Left lung (tissue), 10 donors: ENCODE results near the gene ANTXRL. TPM values are rescaled to one million over a fixed set of nuclear protein-coding genes. Genes with fewer than 3 reads are reported as not detected.
"Not testable (repeated sequence)": the region's sequence is repeated elsewhere in the genome, so short reads cannot be mapped to it uniquely, and the experiment has no call there.

Source experiments
- ATAC-seq: fragments of 200-7000 bp; cut with Tn5 transposase; one replicate; pipeline ENCODE4 v1.9.1; 2020; ENCODE audit warnings: moderate library complexity
- DNase-seq, 4 donors: peaks; one replicate each; pipeline ENCODE4 v3.0.0-alpha.2; 2013 to 2020
- H3K27ac ChIP-seq, 2 donors: fragments of 200-600 bp; sonication (generic) in 1 of 2; one replicate each; pipeline versions ENCODE4 v1.5.0 to v1.8.0; 2020 to 2021
- H3K27me3 ChIP-seq, 2 donors: fragments of 200-600 bp; sonication (generic) in 1 of 2; one replicate each; pipeline versions ENCODE4 v1.5.0 to v1.8.0; 2020 to 2021
- H3K36me3 ChIP-seq, 2 donors: fragments of 200-600 bp; sonication (generic) in 1 of 2; one replicate each; pipeline versions ENCODE4 v1.5.0 to v1.8.0; 2020 to 2021
- H3K4me1 ChIP-seq, 2 donors: fragments of 200-600 bp; one replicate each; pipeline ENCODE4 v1.8.0; 2021
- H3K4me3 ChIP-seq, 2 donors: fragments of 200-600 bp; sonication (generic) in 1 of 2; one replicate each; pipeline versions ENCODE4 v1.5.0 to v1.8.0; 2020 to 2021; ENCODE audit warnings: mild to moderate bottlenecking in 1 of 2
- H3K9me3 ChIP-seq, 2 donors: fragments of 200-600 bp; sonication (generic) in 1 of 2; one replicate each; pipeline versions ENCODE4 v1.5.0 to v1.8.0; 2020 to 2021
- CTCF ChIP-seq, 2 donors: fragments of 200-600 bp; sonication (generic) in 1 of 2; IDR thresholded peaks; one replicate each; pipeline versions ENCODE4 v1.5.0 to v1.8.0; 2021; ENCODE audit warnings: antibody characterized with exemption in 2 of 2
- intact Hi-C, 2 donors: fragments of 100-400 bp; cut with DNase I; formaldehyde crosslinking; loops; one replicate each; pipeline versions ENCODE4 v1.11.2 to v1.14.2; 2022
- polyA plus RNA-seq, 6 donors: library from polyadenylated mRNA; unstranded; fragments of 120-200 nt; gene quantifications; one replicate each; pipeline ENCODE4 v1.2.1, GENCODE V29; 2013; ENCODE audit not compliant: insufficient read length in 6 of 6
- total RNA-seq, 2 donors: library from RNA; stranded (reverse); fragmentation: NEBNext Ultra II Directional; extraction: Animal tissue kit (Norgen Biotek cat#: 25700); gene quantifications; one replicate each; pipeline ENCODE4 v1.2.1, GENCODE V29; 2021
- donor health status: DM: no; HTN: yes; CAD: no.
- donor health status: DM: no; HTN: no; CAD: no.

The ANTXRL gene
- total and polyA plus RNA-seq, 8 donors = not detected

GRCh38 chr10:46326971-46327370 lies 40.2 kb downstream of the ANTXRL start:
- intact Hi-C loops = no loop called here
- Histone ChIP-seq H3K27ac (no peak overlapping the region), H3K4me1 (no peaks in the 10 kb centered on the region), H3K4me3 (no peak overlapping the region), H3K36me3 (no peaks in the 10 kb centered on the region), H3K27me3 (no peaks in the 10 kb centered on the region), H3K9me3 (no peaks in the 10 kb centered on the region)
- ATAC-seq (no peak), DNase-seq (peak in 1 of 4 donors; percentile 55)
- no peak for TF ChIP-seq CTCF (IDR thresholded peaks at IDR 0.05)

DNA sequence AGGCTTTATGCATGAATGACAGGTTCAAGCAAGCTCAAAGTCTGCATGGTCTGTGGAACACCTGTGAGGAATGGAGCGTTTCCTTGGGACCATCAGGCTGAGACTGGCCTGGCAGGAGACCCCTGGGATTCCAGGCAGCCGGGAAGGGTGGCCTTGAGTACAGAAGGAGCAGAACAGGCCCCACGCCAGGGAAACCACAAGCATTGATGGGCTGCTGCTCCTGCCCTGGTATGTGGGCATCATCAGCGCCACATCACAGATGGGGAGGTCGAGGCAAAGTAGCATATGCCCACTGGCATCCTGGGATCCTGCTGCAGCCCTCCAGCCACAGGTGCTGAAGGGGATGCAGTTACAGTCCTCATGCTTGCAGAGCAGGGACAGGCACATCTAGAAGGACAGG lies 40.9 kb downstream of the ANTXRL start:
- DNase-seq = no peak
- Histone ChIP-seq H3K27ac (no peak overlapping the region), H3K9me3 (no peaks in the 10 kb centered on the region), H3K36me3 (no peaks in the 10 kb centered on the region), H3K27me3 (no peaks in the 10 kb centered on the region), H3K4me1 (no peaks in the 10 kb centered on the region), H3K4me3 (no peak overlapping the region)
- intact Hi-C loops = no loop called here
- no peak for ATAC-seq
- no peak for TF ChIP-seq CTCF (IDR thresholded peaks at IDR 0.05)

- H3K36me3 ChIP-seq = no peaks in the 10 kb centered on the region
- no peak for TF ChIP-seq CTCF (IDR thresholded peaks at IDR 0.05)
- no peak for ATAC-seq
- no peaks in the 10 kb centered on the region for H3K9me3 ChIP-seq
- no peaks in the 10 kb centered on the region for H3K4me1 ChIP-seq
- H3K27ac ChIP-seq = no peak overlapping the region
- H3K27me3 ChIP-seq = no peaks in the 10 kb centered on the region
- no peak for DNase-seq
- intact Hi-C loops = no loop called here
- H3K4me3 ChIP-seq = no peak overlapping the region
These were observed 42.3 kb downstream of the ANTXRL start for GRCh38 chr10:46328853-46329689.

- Histone ChIP-seq H3K36me3 (no peaks in the 10 kb centered on the region), H3K27me3 (no peaks in the 10 kb centered on the region), H3K4me1 (no peaks in the 10 kb centered on the region), H3K9me3 (no peaks in the 10 kb centered on the region), H3K27ac (no peak overlapping the region), H3K4me3 (no peak overlapping the region)
- ATAC-seq = no peak
- no peak for TF ChIP-seq CTCF (IDR thresholded peaks at IDR 0.05)
- intact Hi-C loops = no loop called here
- no peak for DNase-seq
These were observed 42.9 kb downstream of the ANTXRL start for GRCh38 chr10:46329690-46330016.

DNA sequence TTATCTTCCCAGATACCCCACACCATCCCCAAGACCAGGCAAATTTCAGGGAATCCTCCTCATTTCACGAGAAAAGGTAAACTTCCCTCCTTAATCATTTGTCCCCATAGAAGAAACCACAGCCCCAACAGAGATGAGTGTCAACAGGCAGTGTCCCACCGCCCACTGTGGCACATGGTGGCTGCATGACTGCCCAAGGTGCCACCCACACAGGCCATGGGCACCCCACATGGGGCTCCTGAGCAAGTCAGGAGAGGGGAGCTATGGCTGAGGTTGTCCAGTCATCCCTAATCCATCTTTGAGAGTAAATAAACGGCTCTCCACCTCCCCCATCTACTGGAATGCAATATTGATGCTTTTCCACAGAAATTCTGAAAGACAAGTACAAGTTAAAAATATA lies 44.1 kb downstream of the ANTXRL start:
- no peaks in the 10 kb centered on the region for H3K27me3 ChIP-seq
- H3K4me3 ChIP-seq = no peak overlapping the region
- no peaks in the 10 kb centered on the region for H3K36me3 ChIP-seq
- no peak overlapping the region for H3K27ac ChIP-seq
- no peaks in the 10 kb centered on the region for H3K4me1 ChIP-seq
- DNase-seq (no peak), ATAC-seq (no peak)
- intact Hi-C loops = no loop called here
- no peak for TF ChIP-seq CTCF (IDR thresholded peaks at IDR 0.05)
- H3K9me3 ChIP-seq = no peaks in the 10 kb centered on the region

DNA sequence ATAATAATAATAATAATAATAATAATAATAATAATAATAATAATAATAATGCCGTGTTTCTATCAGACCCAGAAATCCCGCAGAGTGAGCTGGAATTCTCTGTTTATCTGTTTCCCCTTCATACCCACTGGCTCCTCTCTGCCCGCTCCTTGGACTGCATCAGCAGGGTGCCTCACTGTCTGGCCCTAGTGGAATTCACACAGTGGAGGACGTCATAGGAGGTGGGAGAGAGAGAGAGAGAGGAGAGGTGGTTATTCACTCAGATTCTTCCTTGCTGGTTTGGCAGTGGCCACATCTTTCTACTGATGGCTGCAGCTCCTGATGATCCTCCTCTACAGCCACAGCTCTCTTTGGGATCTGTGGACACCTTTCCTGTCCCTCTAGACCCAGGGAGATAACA lies 78.7 kb downstream of the ANTXRL start:
- not testable (repeated sequence) for H3K27ac ChIP-seq

DNA sequence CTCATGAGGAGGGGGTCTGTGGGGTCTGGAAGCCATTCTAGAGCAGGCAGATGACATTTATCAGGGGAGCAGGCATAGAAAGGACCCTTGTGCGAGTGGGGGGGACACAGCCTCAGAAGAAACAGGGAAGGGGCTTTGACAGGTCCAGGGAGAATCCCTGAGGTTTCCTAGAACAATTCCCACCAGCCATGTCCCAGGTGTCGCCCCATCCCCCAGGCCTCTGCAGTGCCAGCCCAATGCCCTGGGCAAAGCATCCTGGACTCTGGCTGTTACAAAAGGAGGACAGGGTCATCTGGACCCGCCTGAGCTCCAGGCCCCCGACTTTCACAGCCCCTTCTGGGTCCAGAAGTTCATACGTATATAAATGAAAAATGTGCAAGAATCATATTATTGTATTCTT lies 80.4 kb downstream of the ANTXRL start:
- H3K27me3 ChIP-seq, H3K9me3 ChIP-seq, DNase-seq, H3K36me3 ChIP-seq, H3K4me1 ChIP-seq, intact Hi-C loops, H3K27ac ChIP-seq, H3K4me3 ChIP-seq, ATAC-seq: not testable (repeated sequence)

More for the DNA sequence above, 78.7 kb downstream of the ANTXRL start:
- intact Hi-C loops, H3K27me3 ChIP-seq, H3K9me3 ChIP-seq, H3K4me3 ChIP-seq, DNase-seq, H3K36me3 ChIP-seq, H3K4me1 ChIP-seq, ATAC-seq: not testable (repeated sequence)

DNA sequence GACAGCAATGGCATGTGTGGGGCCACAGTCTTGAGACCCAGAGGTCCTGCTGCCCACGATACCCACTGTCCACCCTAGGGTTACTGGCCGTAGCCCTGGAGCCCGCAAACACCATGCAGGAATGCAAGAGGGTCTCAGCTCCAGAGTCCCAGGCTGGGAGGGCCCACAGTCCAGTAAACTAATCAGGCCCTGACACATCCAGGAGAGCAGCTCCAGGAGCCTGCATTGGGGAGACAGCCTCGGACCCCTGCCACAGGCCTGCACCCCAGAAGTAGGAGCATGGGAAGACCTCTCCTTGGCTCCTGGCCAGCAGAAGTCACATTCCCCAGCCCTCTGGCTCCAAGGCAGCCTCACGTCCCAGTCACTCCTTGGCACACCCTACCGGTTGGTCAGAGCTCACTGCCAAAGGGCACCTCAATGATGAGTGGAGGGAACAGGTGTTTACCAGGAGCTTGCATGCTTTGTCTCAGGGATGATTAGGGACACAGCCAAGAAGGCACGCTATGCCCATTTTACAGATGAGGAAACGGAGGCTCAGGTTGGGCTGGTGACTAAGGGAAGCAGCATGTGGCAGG lies 81.0 kb downstream of the ANTXRL start:
- H3K36me3 ChIP-seq, ATAC-seq, H3K27ac ChIP-seq, H3K4me3 ChIP-seq, H3K9me3 ChIP-seq, intact Hi-C loops, H3K27me3 ChIP-seq, H3K4me1 ChIP-seq, DNase-seq: not testable (repeated sequence)
